PC-3 (cell line): ENCODE measurements around the gene SERPING1. TPM values are rescaled to one million over a fixed set of nuclear protein-coding genes. Genes with fewer than 3 reads are reported as not detected.

Experiments used
- ATAC-seq: fragments of 200-7000 bp; cut with Tn5 transposase; 2 replicates; pipeline ENCODE4 v1.9.1; 2020; ENCODE audit warnings: mild to moderate bottlenecking, moderate library complexity
- BruUV-seq: library from RNA; stranded (reverse); fragments of 400-500 nt; replicated peaks from 2 replicates; lab custom pipeline; 2021; lab: Mats Ljungman, UMichigan
- CTCF ChIA-PET: fragments of 300-600 bp; sonication (Branson Sonifier 250); formaldehyde crosslinking; loops from one replicate; lab custom pipeline; 2022; ENCODE audit warnings: antibody characterized with exemption; lab: Charles Lee
- POLR2A ChIA-PET: fragments of 300-600 bp; sonication (Branson Sonifier 250); formaldehyde crosslinking; loops from one replicate; lab custom pipeline; 2022; ENCODE audit warnings: antibody characterized with exemption; ENCODE audit not compliant: unreplicated experiment; lab: Charles Lee
- DNase-seq: peaks from one replicate; pipeline ENCODE4 v3.0.0-alpha.2; 2015
- H2AFZ ChIP-seq: fragments of 300-600 bp; sonication (generic); 2 replicates; pipeline ENCODE4 v1.6.0; 2016; ENCODE audit warnings: antibody characterized with exemption, low read length
- H3F3A ChIP-seq: fragments of 300-600 bp; sonication (generic); one replicate; pipeline ENCODE4 v1.6.0; 2017; ENCODE audit warnings: antibody characterized with exemption, low read length, control low read depth, mild to moderate bottlenecking; ENCODE audit not compliant: unreplicated experiment
- H3K27ac ChIP-seq: fragments of 300-600 bp; sonication (generic); 2 replicates; pipeline ENCODE4 v1.5.1; 2016; ENCODE audit warnings: mild to moderate bottlenecking, low read length
- H3K27me3 ChIP-seq: fragments of 300-600 bp; sonication (generic); 2 replicates; pipeline ENCODE4 v1.6.1; 2016; ENCODE audit warnings: low read length, mixed read lengths
- H3K36me3 ChIP-seq: fragments of 300-600 bp; sonication (generic); 2 replicates; pipeline ENCODE4 v1.6.1; 2016; ENCODE audit warnings: low read depth, mixed run types, low read length, mixed read lengths
- H3K4me1 ChIP-seq: fragments of 300-600 bp; sonication (generic); 2 replicates; pipeline ENCODE4 v1.5.1; 2016; ENCODE audit warnings: low read length; ENCODE audit not compliant: insufficient read depth
- H3K4me2 ChIP-seq: fragments of 300-600 bp; sonication (generic); 2 replicates; pipeline ENCODE4 v1.6.0; 2016; ENCODE audit warnings: low read length
- H3K4me3 ChIP-seq: fragments of 300-600 bp; sonication (generic); 2 replicates; pipeline ENCODE4 v1.5.1; 2016; ENCODE audit warnings: mild to moderate bottlenecking, low read length, mixed read lengths
- H3K79me2 ChIP-seq: fragments of 300-600 bp; sonication (generic); 2 replicates; pipeline ENCODE4 v1.6.1; 2017; ENCODE audit warnings: low read length, mixed read lengths
- H3K9ac ChIP-seq: fragments of 300-600 bp; sonication (generic); 2 replicates; pipeline ENCODE4 v1.6.0; 2016; ENCODE audit warnings: mild to moderate bottlenecking, low read length
- H3K9me2 ChIP-seq: fragments of 300-600 bp; sonication (generic); replicated peaks from 2 replicates; pipeline ENCODE4 v1.6.1; 2016; ENCODE audit warnings: mixed run types, low read length, mixed read lengths
- H3K9me3 ChIP-seq: fragments of 300-600 bp; sonication (generic); 2 replicates; pipeline ENCODE4 v1.6.1; 2016; ENCODE audit warnings: low read length, mixed read lengths
- H4K20me1 ChIP-seq: fragments of 300-600 bp; sonication (generic); 2 replicates; pipeline ENCODE4 v1.6.1; 2016; ENCODE audit warnings: low read length, mixed read lengths
- EZH2 ChIP-seq: fragments of 300-600 bp; sonication (generic); IDR thresholded peaks from one replicate; pipeline ENCODE4 v1.6.1; 2017; ENCODE audit warnings: antibody characterized with exemption, mild to moderate bottlenecking, low read length; ENCODE audit not compliant: unreplicated experiment
- EZH2phosphoT487 ChIP-seq: fragments of 300-600 bp; sonication (generic); IDR thresholded peaks from 2 replicates; pipeline ENCODE4 v1.6.1; 2018; ENCODE audit warnings: mild to moderate bottlenecking, antibody characterized with exemption, low read length, borderline replicate concordance
- intact Hi-C: fragments of 100-400 bp; cut with micrococcal nuclease; formaldehyde crosslinking; loops from 2 replicates; pipeline ENCODE4 v1.9.0; 2023
- total RNA-seq: library from RNA; depleted of rRNA; stranded (reverse); fragments of >200 nt; gene quantifications from 2 replicates; pipeline ENCODE4 v1.2.3, GENCODE V29; 2014
- TF ChIP-seq, protein P1 (sequence below): fragments of 300-600 bp; sonication (generic); conservative IDR thresholded peaks from 2 replicates; pipeline ENCODE4 v1.5.1; 2017; ENCODE audit warnings: antibody characterized with exemption, low read depth, mild to moderate bottlenecking, low read length

The SERPING1 gene
- total RNA-seq, 1 experiment from 2014 or later, result not detected

DNA sequence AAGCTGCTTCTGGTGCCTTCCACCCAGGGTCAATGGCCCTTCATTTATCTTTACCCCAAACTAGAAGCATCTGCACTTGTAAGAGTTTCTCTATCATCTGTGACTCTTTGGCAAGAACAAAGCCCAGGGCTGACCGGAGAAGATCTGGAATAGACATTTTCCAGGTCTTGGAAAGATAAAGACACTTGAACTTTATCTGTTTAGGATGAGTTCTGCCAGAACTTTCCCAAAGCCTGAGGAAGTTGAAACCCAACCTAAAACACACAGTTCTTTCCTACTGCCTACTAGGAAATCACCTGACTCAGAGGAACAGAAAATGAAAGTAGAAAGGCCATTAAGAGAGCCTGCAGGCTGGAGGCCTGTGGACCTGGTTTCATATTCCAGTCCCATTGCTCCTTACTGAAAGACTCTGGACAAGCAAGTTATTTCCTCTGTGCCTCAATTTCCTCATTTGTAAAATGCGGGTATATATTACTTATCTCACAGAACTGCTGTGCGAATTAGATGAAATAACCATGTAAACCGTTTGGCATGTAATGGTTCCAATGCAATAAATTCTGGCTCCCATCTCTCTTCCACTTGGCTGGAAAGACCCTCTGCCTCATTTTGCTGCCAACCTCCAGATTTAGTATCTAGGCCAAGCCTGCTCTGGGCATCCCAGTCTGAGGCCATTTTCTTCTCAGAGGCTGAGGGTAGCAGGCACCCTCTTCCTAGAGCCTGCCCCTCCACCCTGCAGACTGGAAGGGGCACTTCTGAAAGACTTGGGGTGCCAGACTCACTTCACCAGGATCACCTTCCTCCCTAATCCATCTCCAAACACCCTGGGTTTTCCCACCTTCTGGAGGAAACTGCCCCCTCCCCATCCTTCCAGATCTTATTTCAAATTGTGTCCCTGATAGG lies 31.2 kb upstream of the SERPING1 start:
- ChIA-PET POLR2A (no interaction called here), CTCF (no interaction called here)
- no peaks in the 10 kb centered on the region for H3K79me2 ChIP-seq
- H4K20me1 ChIP-seq, result no peaks in the 10 kb centered on the region
- BruUV-seq, result TSS peak; percentile 81
- H3K4me3 ChIP-seq, result peak overlapping the region; percentile 32; the same call in 1 of the 2 replicates
- peak overlapping the region; percentile 46 for H3K4me2 ChIP-seq
- H3K9me3 ChIP-seq, result no peaks in the 10 kb centered on the region
- H3K9me2 ChIP-seq, result no peaks in the 10 kb centered on the region
- no peak overlapping the region for H3K9ac ChIP-seq
- H3K27me3 ChIP-seq, result no peaks in the 10 kb centered on the region
- no peaks in the 10 kb centered on the region for H3F3A ChIP-seq
- H3K36me3 ChIP-seq, result no peaks in the 10 kb centered on the region
- peak overlapping the region; percentile 35; the same call in 1 of the 2 replicates for H2AFZ ChIP-seq
- H3K4me1 ChIP-seq, result peaks cover 20% of the 10 kb centered on the region
- ATAC-seq (peak; percentile 16), DNase-seq (peak; percentile 41)
- H3K27ac ChIP-seq, result no peak overlapping the region
- TF ChIP-seq, protein P1, sequence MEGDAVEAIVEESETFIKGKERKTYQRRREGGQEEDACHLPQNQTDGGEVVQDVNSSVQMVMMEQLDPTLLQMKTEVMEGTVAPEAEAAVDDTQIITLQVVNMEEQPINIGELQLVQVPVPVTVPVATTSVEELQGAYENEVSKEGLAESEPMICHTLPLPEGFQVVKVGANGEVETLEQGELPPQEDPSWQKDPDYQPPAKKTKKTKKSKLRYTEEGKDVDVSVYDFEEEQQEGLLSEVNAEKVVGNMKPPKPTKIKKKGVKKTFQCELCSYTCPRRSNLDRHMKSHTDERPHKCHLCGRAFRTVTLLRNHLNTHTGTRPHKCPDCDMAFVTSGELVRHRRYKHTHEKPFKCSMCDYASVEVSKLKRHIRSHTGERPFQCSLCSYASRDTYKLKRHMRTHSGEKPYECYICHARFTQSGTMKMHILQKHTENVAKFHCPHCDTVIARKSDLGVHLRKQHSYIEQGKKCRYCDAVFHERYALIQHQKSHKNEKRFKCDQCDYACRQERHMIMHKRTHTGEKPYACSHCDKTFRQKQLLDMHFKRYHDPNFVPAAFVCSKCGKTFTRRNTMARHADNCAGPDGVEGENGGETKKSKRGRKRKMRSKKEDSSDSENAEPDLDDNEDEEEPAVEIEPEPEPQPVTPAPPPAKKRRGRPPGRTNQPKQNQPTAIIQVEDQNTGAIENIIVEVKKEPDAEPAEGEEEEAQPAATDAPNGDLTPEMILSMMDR, result no peak
- TF ChIP-seq EZH2phosphoT487, result no peak
- TF ChIP-seq EZH2, result no peak
- intact Hi-C loops, result no loop called here

DNA sequence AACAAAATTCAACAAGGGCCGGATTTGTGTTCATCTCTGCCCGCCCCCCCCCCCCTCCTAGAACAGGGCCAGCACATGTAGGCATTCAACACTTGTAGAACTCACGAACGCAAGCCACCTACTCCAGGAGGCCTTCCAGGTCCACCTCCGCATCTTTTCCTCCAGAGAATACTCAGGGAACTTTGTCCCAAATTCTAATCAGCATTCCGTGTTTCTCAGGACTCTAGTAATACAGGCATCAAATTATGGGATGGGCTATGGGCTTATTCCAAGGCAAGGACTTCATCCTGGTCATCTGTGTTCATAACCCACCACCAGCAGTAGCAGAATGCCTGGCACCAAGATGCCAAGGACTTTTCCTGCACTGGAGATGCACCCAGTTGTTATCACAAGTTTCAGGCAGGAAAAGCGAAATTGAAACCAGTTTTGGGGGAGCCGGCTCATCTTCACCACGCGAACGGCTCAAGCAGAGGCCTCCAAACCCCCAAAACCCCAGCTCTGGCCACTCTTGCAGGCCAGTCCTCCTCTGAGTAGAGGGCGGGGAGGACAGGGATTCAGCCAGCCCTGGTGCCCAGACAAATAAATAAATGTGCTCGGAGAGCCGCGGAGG lies 30.5 kb upstream of the SERPING1 start:
- POLR2A ChIA-PET, result no interaction called here
- no peaks in the 10 kb centered on the region for H3K9me2 ChIP-seq
- H3K4me1 ChIP-seq, result peaks cover 20% of the 10 kb centered on the region
- ATAC-seq, result peak; percentile 41
- H3K36me3 ChIP-seq, result no peaks in the 10 kb centered on the region
- H3K9ac ChIP-seq, result peak overlapping the region; percentile 43
- intact Hi-C loops, result no loop called here
- H3K9me3 ChIP-seq, result no peaks in the 10 kb centered on the region
- no peaks in the 10 kb centered on the region for H3F3A ChIP-seq
- no peaks in the 10 kb centered on the region for H3K79me2 ChIP-seq
- peak overlapping the region; percentile 98 for H3K4me3 ChIP-seq
- TF ChIP-seq, protein P1, result no peak
- TF ChIP-seq EZH2phosphoT487 (no peak), EZH2 (no peak)
- H3K27ac ChIP-seq, result no peak overlapping the region
- H2AFZ ChIP-seq, result peak overlapping the region; percentile 100
- BruUV-seq, result TSS peak; percentile 83
- DNase-seq, result peak; percentile 6
- CTCF ChIA-PET, result interaction anchor here (1.9 kb wide), 1 partner anchor 77 kb away, joined by 23 read pairs; no protein-coding TSS in a partner anchor
- H3K27me3 ChIP-seq, result no peaks in the 10 kb centered on the region
- no peaks in the 10 kb centered on the region for H4K20me1 ChIP-seq
- H3K4me2 ChIP-seq, result peak overlapping the region; percentile 100
